Panc1 (cell line): ENCODE measurements around the gene CASQ2.

ENCODE experiments used
- CTCF ChIP-seq: fragments of 450-650 bp; IDR thresholded peaks from 2 replicates; pipeline ENCODE4 v1.5.1; 2017; ENCODE audit warnings: mild to moderate bottlenecking
- POLR2AphosphoS5 ChIP-seq: IDR thresholded peaks from 2 replicates; pipeline ENCODE4 v1.6.1; 2012; ENCODE audit warnings: mild to moderate bottlenecking, low read depth, low read length, moderate library complexity
- SIN3A ChIP-seq: IDR thresholded peaks from 2 replicates; pipeline ENCODE4 v1.6.1; 2012; ENCODE audit warnings: low read depth, mild to moderate bottlenecking, low read length, moderate library complexity, borderline replicate concordance; ENCODE audit not compliant: insufficient read depth
- TCF7L2 ChIP-seq: IDR thresholded peaks from 2 replicates; pipeline ENCODE4 v1.6.1; 2011; ENCODE audit warnings: mild to moderate bottlenecking, low read depth, low read length, inconsistent platforms

GRCh38 chr1:115726161-115726560, 42.4 kb downstream of the CASQ2 start:
- TF ChIP-seq CTCF (no peak), POLR2AphosphoS5 (no peak), TCF7L2 (no peak), SIN3A (no peak)
